Tibial nerve (tissue), 4 donors: ENCODE results near the gene SPEN. TPM values are rescaled to one million over a fixed set of nuclear protein-coding genes. Genes with fewer than 3 reads are reported as not detected.
A peak's percentile ranks its signal among the peaks of the same experiment; 100 is the strongest.
"Not testable (repeated sequence)": the region's sequence is repeated elsewhere in the genome, so short reads cannot be mapped to it uniquely, and the experiment has no call there.

Source experiments
- DNase-seq, 2 donors: peaks; one replicate each; pipeline ENCODE4 v3.0.0-alpha.2; 2019; ENCODE audit warnings: low spot score in 2 of 2
- H3K27ac ChIP-seq, 4 donors: fragments of 200-600 bp; sonication (generic) in 3 of 4; one replicate each; pipeline ENCODE4 v1.5.1; 2017 to 2019; ENCODE audit warnings: mild to moderate bottlenecking in 1 of 4
- H3K27me3 ChIP-seq, 2 donors: fragments of 200-600 bp; sonication (generic) in 1 of 2; one replicate each; pipeline versions ENCODE4 v1.5.1 to v1.6.0; 2017 to 2019
- H3K36me3 ChIP-seq, 3 donors: fragments of 200-600 bp; sonication (generic); one replicate each; pipeline ENCODE4 v1.5.1; 2018 to 2019
- H3K4me1 ChIP-seq, 4 donors: fragments of 200-600 bp; sonication (generic) in 3 of 4; one replicate each; pipeline ENCODE4 v1.5.1; 2017 to 2019
- H3K4me3 ChIP-seq, 4 donors: fragments of 200-600 bp; sonication (generic) in 3 of 4; one replicate each; pipeline ENCODE4 v1.5.1; 2017 to 2019; ENCODE audit warnings: mild to moderate bottlenecking in 1 of 4, moderate library complexity in 1 of 4
- H3K9me3 ChIP-seq, 4 donors: fragments of 200-600 bp; sonication (generic) in 3 of 4; one replicate each; pipeline ENCODE4 v1.5.1; 2017 to 2019
- EP300 ChIP-seq, 2 donors: sonication (generic); formaldehyde crosslinking; IDR thresholded peaks; one replicate each; pipeline ENCODE4 v1.6.1; 2017; ENCODE audit warnings: antibody characterized with exemption in 2 of 2, mild to moderate bottlenecking in 1 of 2
- POLR2A ChIP-seq, 2 donors: fragments of 450-650 bp; IDR thresholded peaks; one replicate each; pipeline ENCODE4 v1.6.1; 2017; ENCODE audit warnings: antibody characterized with exemption in 2 of 2, mild to moderate bottlenecking in 2 of 2, moderate library complexity in 2 of 2
- WGBS, 2 donors: methylation state at CpG; one replicate each; pipeline ENCODE4 v1.1.5; 2018; 5-methylcytosine and 5-hydroxymethylcytosine counted together
- total RNA-seq, 4 donors: library from RNA; depleted of rRNA; stranded (reverse); fragments of >200 nt; gene quantifications; one replicate each; pipeline ENCODE4 v1.1.0, GENCODE V29; 2016
- TF ChIP-seq, protein P1 (sequence below), 5 experiments: fragments of 200-600 bp in 3 of 5; fragments of 450-650 bp in 2 of 5; sonication (generic) in 3 of 5; IDR thresholded peaks; one replicate each; pipeline ENCODE4 v1.5.1; 2016 to 2019; ENCODE audit warnings: antibody characterized with exemption in 5 of 5, mild to moderate bottlenecking in 3 of 5, moderate library complexity in 2 of 5

SPEN gene
- total RNA-seq, 4 donors from 2014 or later, result 67.9 to 87.0 (median 77.8) TPM

DNA sequence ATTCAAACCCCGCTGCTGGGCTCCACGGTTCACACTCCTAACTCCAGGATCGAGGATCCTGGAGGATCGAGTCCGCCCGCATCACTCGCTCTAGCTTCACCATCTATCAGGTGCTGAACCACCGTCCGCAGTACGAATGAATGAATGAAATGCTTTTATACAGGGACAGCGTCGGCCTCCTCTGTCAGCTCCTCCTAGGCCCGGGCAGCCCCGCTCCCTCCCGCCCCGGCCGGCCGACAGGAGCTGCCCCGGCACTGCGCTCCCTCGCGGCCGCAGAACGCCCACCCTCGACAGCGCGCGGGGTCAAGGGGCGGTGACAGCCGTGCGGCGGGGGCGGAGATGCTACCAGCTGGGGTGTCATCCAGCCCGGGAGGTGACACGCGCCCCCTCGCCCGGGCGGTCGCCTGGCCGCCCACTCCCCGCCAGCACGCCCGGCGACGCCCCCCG is 127.9 kb downstream of the SPEN start:
- WGBS, 2 donors, result 1% methylated on average over 16 to 20 of the region's 47 CpGs

GRCh38 chr1:15975805-15976680 is 128.5 kb downstream of the SPEN start, which contains the start of gene ZBTB17:
ZBTB17 (minus strand) TSS chr1:15976101; CDS start chr1:15948495, 27,606 bp downstream.
- Histone ChIP-seq H3K4me1 (peaks cover 0 to 31% (median 9%) of the 10 kb centered on the region in 4 donors), H3K4me3 (peak within 1 kb of the TSS; percentile 66 to 87 (median 82)), H3K27ac (peak within 1 kb of the TSS; percentile 63 to 86 (median 85)), H3K27me3 (no peaks in the 10 kb centered on the region), H3K9me3 (no peaks in the 10 kb centered on the region), H3K36me3 (peaks cover 0 to 23% (median 0%) of the 10 kb centered on the region in 3 donors)
- TF ChIP-seq, protein P1, sequence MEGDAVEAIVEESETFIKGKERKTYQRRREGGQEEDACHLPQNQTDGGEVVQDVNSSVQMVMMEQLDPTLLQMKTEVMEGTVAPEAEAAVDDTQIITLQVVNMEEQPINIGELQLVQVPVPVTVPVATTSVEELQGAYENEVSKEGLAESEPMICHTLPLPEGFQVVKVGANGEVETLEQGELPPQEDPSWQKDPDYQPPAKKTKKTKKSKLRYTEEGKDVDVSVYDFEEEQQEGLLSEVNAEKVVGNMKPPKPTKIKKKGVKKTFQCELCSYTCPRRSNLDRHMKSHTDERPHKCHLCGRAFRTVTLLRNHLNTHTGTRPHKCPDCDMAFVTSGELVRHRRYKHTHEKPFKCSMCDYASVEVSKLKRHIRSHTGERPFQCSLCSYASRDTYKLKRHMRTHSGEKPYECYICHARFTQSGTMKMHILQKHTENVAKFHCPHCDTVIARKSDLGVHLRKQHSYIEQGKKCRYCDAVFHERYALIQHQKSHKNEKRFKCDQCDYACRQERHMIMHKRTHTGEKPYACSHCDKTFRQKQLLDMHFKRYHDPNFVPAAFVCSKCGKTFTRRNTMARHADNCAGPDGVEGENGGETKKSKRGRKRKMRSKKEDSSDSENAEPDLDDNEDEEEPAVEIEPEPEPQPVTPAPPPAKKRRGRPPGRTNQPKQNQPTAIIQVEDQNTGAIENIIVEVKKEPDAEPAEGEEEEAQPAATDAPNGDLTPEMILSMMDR (IDR thresholded peaks at IDR 0.05), result peak in 1 of 5 experiments; percentile 51
- TF ChIP-seq POLR2A (IDR thresholded peaks at IDR 0.05) (peak; percentile 45 to 80), EP300 (IDR thresholded peaks at IDR 0.05) (peak; percentile 71 to 93)
- WGBS, 2 donors, result 14 to 22% methylated on average over 17 to 28 of the region's 47 CpGs
- peak; percentile 84 to 91 for DNase-seq

More for the DNA sequence above, 127.9 kb downstream of the SPEN start:
- DNase-seq, result no peak
- TF ChIP-seq POLR2A (IDR thresholded peaks at IDR 0.05), result no peak
- TF ChIP-seq, protein P1 (IDR thresholded peaks at IDR 0.05), result no peak
- no peak for TF ChIP-seq EP300 (IDR thresholded peaks at IDR 0.05)
- Histone ChIP-seq H3K4me1 (peaks cover 0 to 31% (median 9%) of the 10 kb centered on the region in 4 donors), H3K27me3 (no peaks in the 10 kb centered on the region), H3K27ac (peak overlapping the region; percentile 63 to 86 (median 85)), H3K36me3 (peaks cover 0 to 27% (median 0%) of the 10 kb centered on the region in 3 donors), H3K4me3 (peak overlapping the region; percentile 66 to 87 (median 82)), H3K9me3 (no peaks in the 10 kb centered on the region)

DNA sequence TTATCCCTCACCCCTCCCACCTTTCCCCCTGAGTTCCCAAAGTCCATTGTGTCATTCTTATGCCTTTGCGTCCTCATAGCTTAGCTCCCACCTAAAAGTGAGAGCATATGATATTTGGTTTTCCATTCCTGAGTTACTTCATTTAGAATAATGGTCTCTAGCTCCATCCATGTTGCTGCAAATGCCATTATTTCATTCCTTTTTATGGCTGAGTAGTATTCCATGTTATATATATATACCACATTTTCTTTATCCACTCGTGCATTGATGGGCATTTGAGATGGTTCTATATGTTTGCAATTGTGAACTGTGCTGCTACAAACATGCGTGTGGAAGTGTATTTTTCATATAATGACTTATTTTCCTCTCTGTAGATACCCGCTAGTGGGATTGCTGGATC is 130.4 kb downstream of the SPEN start:
- not testable (repeated sequence) for H3K4me3 ChIP-seq, H3K9me3 ChIP-seq, H3K27ac ChIP-seq, H3K36me3 ChIP-seq, H3K27me3 ChIP-seq, DNase-seq
- peaks cover 0 to 28% (median 9%) of the 10 kb centered on the region in 4 donors for H3K4me1 ChIP-seq
- WGBS, 2 donors, result 95 to 97% methylated on average over 4 of the region's 4 CpGs

DNA sequence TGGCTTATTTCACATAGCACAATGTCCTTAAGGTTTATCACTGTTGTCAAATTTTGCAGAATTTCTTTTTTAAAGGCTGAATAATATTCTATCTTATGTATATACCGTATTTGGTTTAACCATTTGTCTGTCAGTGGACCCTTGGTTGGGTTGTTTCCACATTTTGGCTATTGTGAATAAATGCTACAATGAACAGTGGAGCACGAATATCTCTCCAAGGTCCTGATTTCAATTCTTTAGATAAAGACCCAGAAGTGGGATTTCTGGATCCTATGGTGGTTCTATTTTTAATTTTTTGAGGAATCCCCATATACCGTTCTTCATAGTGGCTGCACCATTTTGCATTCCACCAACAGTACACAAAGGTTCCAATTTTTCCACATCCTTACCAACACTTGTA is 134.2 kb downstream of the SPEN start:
- H3K27ac ChIP-seq, result no peak overlapping the region
- 85 to 86% methylated on average over 3 of the region's 3 CpGs for WGBS, 2 donors
- peaks cover 0 to 6% (median 0%) of the 10 kb centered on the region in 4 donors for H3K9me3 ChIP-seq
- H3K36me3 ChIP-seq, result no peaks in the 10 kb centered on the region
- no peak overlapping the region for H3K4me3 ChIP-seq
- H3K4me1 ChIP-seq, result no peaks in the 10 kb centered on the region
- TF ChIP-seq EP300 (IDR thresholded peaks at IDR 0.05) (no peak), POLR2A (IDR thresholded peaks at IDR 0.05) (no peak)
- TF ChIP-seq, protein P1 (IDR thresholded peaks at IDR 0.05), result no peak
- no peak for DNase-seq
- no peaks in the 10 kb centered on the region for H3K27me3 ChIP-seq

- WGBS, 2 donors, result 17 to 19% methylated on average over 1 of the region's 1 CpG
- Histone ChIP-seq H3K27ac (peak overlapping the region in 1 of 4 donors; percentile 4), H3K9me3 (peaks cover 0 to 6% (median 0%) of the 10 kb centered on the region in 4 donors)
Observed at GRCh38 chr1:15983275-15983674, 135.8 kb downstream of the SPEN start.

More at GRCh38 chr1:15983275-15983674, 135.8 kb downstream of the SPEN start:
- Histone ChIP-seq H3K27me3 (no peaks in the 10 kb centered on the region), H3K4me1 (no peaks in the 10 kb centered on the region), H3K36me3 (no peaks in the 10 kb centered on the region), H3K4me3 (no peak overlapping the region)
- DNase-seq, result no peak
- TF ChIP-seq, protein P1 (IDR thresholded peaks at IDR 0.05), result no peak
- TF ChIP-seq EP300 (IDR thresholded peaks at IDR 0.05) (no peak), POLR2A (IDR thresholded peaks at IDR 0.05) (no peak)
